Mesendoderm (in vitro differentiated cells): ENCODE results near the gene EYS.
A peak's percentile ranks its signal among the peaks of the same experiment; 100 is the strongest.

ENCODE experiments used
- DNase-seq: peaks from one replicate; pipeline ENCODE4 v3.0.0; 2013
- H2AK5ac ChIP-seq: 2 replicates; pipeline ENCODE4 v1.6.1; 2013; ENCODE audit warnings: low read length, inconsistent platforms
- H2BK120ac ChIP-seq: 2 replicates; pipeline ENCODE4 v1.6.1; 2013; ENCODE audit warnings: low read depth, mild to moderate bottlenecking, low read length, moderate library complexity, mixed read lengths
- H2BK15ac ChIP-seq: replicated peaks from 2 replicates; pipeline ENCODE4 v1.6.1; 2013; ENCODE audit warnings: low read depth, mild to moderate bottlenecking, moderate library complexity
- H2BK5ac ChIP-seq: 2 replicates; pipeline ENCODE4 v1.6.1; 2013; ENCODE audit warnings: low read length, inconsistent platforms
- H3K18ac ChIP-seq: 2 replicates; pipeline ENCODE4 v1.6.1; 2013; ENCODE audit warnings: mild to moderate bottlenecking, low read length, mixed read lengths
- H3K23ac ChIP-seq: one replicate; pipeline ENCODE4 v1.6.1; 2013; ENCODE audit warnings: low read length
- H3K27ac ChIP-seq: 2 replicates; pipeline ENCODE4 v1.5.1; 2013; ENCODE audit warnings: low read depth, mild to moderate bottlenecking, inconsistent platforms, low read length, moderate library complexity
- H3K27me3 ChIP-seq: 2 replicates; pipeline ENCODE4 v1.6.1; 2013; ENCODE audit warnings: low read length, control low read depth, mild to moderate bottlenecking, inconsistent platforms; ENCODE audit not compliant: insufficient read depth, poor library complexity
- H3K36me3 ChIP-seq: 2 replicates; pipeline ENCODE4 v1.6.1; 2013; ENCODE audit warnings: low read length, inconsistent platforms; ENCODE audit not compliant: control insufficient read depth, insufficient read depth
- H3K4ac ChIP-seq: one replicate; pipeline ENCODE4 v1.6.1; 2013; ENCODE audit warnings: low read depth, mild to moderate bottlenecking, low read length, moderate library complexity
- H3K4me1 ChIP-seq: 2 replicates; pipeline ENCODE4 v1.6.1; 2013; ENCODE audit warnings: low read depth, low read length, inconsistent platforms; ENCODE audit not compliant: control insufficient read depth
- H3K4me2 ChIP-seq: 2 replicates; pipeline ENCODE4 v1.6.1; 2013; ENCODE audit warnings: low read length
- H3K4me3 ChIP-seq: 2 replicates; pipeline ENCODE4 v1.5.1; 2013; ENCODE audit warnings: mild to moderate bottlenecking, low read length
- H3K56ac ChIP-seq: one replicate; pipeline ENCODE4 v1.6.1; 2013; ENCODE audit warnings: low read length
- H3K79me1 ChIP-seq: 2 replicates; pipeline ENCODE4 v1.6.1; 2013; ENCODE audit warnings: low read length, inconsistent platforms
- H3K79me2 ChIP-seq: 2 replicates; pipeline ENCODE4 v1.6.1; 2013; ENCODE audit warnings: mild to moderate bottlenecking, low read length; ENCODE audit not compliant: control insufficient read depth, insufficient read depth
- H3K9ac ChIP-seq: 2 replicates; pipeline ENCODE4 v1.6.1; 2013; ENCODE audit warnings: low read length, inconsistent platforms
- H4K5ac ChIP-seq: one replicate; pipeline ENCODE4 v1.6.1; 2013; ENCODE audit warnings: low read length
- H4K8ac ChIP-seq: one replicate; pipeline ENCODE4 v1.6.1; 2013; ENCODE audit warnings: low read depth, mild to moderate bottlenecking, control low read depth, low read length, moderate library complexity
- WGBS: extraction: QIAGEN DNeasy Blood & Tissue Kit; methylation state at CpG from one replicate; pipeline ENCODE4 v1.1.7; 2013; ENCODE audit warnings: low lambda C conversion rate, missing lambda C conversion rate; ENCODE audit not compliant: insufficient coverage; ENCODE audit errors: extremely low coverage; 5-methylcytosine and 5-hydroxymethylcytosine counted together

EYS gene

DNA sequence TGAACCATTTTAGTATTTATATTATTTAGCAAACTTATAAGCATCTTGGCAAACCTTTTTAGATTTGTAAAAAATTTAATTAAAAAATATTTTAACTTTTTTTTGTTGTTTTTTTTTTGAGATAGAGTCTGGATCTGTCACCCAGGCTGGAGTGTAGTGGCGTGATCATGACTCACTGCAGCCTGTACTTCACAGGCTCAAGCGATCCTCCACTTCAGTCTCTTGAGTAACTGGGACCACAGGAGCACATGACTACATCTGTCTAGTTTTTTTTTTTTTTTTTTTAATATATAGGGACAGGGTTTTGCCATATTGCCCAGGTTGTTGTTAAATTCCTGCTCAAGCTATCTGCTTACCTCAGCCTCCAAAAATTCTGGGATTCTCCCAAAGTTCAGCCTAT lies 161.1 kb downstream of the EYS start:
- Histone ChIP-seq H3K27me3 (no peaks in the 10 kb centered on the region), H3K23ac (no peak overlapping the region), H2BK15ac (no peak overlapping the region), H3K56ac (no peak overlapping the region), H2AK5ac (no peak overlapping the region), H3K18ac (no peak overlapping the region), H3K79me2 (no peaks in the 10 kb centered on the region), H3K36me3 (no peaks in the 10 kb centered on the region), H3K4me3 (no peak overlapping the region), H3K27ac (no peak overlapping the region), H3K9ac (no peak overlapping the region), H4K5ac (no peak overlapping the region), H3K4me2 (no peak overlapping the region), H2BK120ac (no peak overlapping the region), H3K4ac (no peak overlapping the region), H3K4me1 (peaks cover 10% of the 10 kb centered on the region), H3K79me1 (no peaks in the 10 kb centered on the region), H2BK5ac (no peak overlapping the region), H4K8ac (no peak overlapping the region)
- no CpG with 5 or more reads among the region's 2 CpGs for WGBS
- no peak for DNase-seq

- peak; percentile 83 for DNase-seq
- H3K9ac ChIP-seq = no peak overlapping the region
- no peak overlapping the region for H3K4ac ChIP-seq
- no peak overlapping the region for H4K5ac ChIP-seq
- no peak overlapping the region for H3K18ac ChIP-seq
- H4K8ac ChIP-seq = no peak overlapping the region
- no peak overlapping the region for H3K4me3 ChIP-seq
- no peaks in the 10 kb centered on the region for H3K36me3 ChIP-seq
- no peak overlapping the region for H2BK5ac ChIP-seq
- no peak overlapping the region for H3K27ac ChIP-seq
- H3K4me1 ChIP-seq = no peaks in the 10 kb centered on the region
- no peak overlapping the region for H2BK120ac ChIP-seq
- H3K56ac ChIP-seq = no peak overlapping the region
- WGBS = no CpG with 5 or more reads among the region's 1 CpG
- no peak overlapping the region for H3K4me2 ChIP-seq
- H3K79me2 ChIP-seq = no peaks in the 10 kb centered on the region
- no peak overlapping the region for H3K23ac ChIP-seq
- no peak overlapping the region for H2AK5ac ChIP-seq
- H3K27me3 ChIP-seq = no peaks in the 10 kb centered on the region
- H3K79me1 ChIP-seq = no peaks in the 10 kb centered on the region
- no peak overlapping the region for H2BK15ac ChIP-seq
Measured at GRCh38 chr6:65538644-65539043, 168.4 kb downstream of the EYS start.

DNA sequence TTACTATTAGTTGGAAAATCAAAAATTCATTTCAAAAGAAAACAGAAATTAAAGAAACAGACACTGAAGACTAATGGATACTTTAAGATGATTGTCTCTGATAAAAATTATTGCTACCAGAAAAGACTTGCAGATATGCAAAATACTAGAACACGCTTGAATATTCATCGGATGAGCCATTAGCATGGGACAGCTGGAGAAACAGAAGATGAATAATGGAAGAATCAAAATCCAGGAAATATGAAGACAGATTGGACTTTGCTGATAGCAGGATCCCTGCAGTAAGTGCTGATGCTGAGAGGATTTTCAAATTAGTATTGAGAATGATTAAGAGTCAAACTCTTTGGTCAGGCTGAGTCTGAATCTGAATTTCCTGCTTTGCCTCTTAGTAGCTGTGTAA lies 169.4 kb downstream of the EYS start:
- H3K18ac ChIP-seq = no peak overlapping the region
- no peak overlapping the region for H3K4ac ChIP-seq
- no peaks in the 10 kb centered on the region for H3K79me2 ChIP-seq
- H3K4me1 ChIP-seq = no peaks in the 10 kb centered on the region
- no peaks in the 10 kb centered on the region for H3K36me3 ChIP-seq
- H3K9ac ChIP-seq = no peak overlapping the region
- H3K56ac ChIP-seq = no peak overlapping the region
- no peak overlapping the region for H4K8ac ChIP-seq
- no peak overlapping the region for H2BK5ac ChIP-seq
- H4K5ac ChIP-seq = no peak overlapping the region
- no CpG with 5 or more reads among the region's 2 CpGs for WGBS
- no peaks in the 10 kb centered on the region for H3K27me3 ChIP-seq
- no peaks in the 10 kb centered on the region for H3K79me1 ChIP-seq
- H3K4me2 ChIP-seq = no peak overlapping the region
- no peak overlapping the region for H3K23ac ChIP-seq
- H2AK5ac ChIP-seq = no peak overlapping the region
- H2BK15ac ChIP-seq = no peak overlapping the region
- DNase-seq = no peak
- no peak overlapping the region for H3K27ac ChIP-seq
- no peak overlapping the region for H2BK120ac ChIP-seq
- no peak overlapping the region for H3K4me3 ChIP-seq

GRCh38 chr6:65531533-65531932 lies 175.5 kb downstream of the EYS start:
- Histone ChIP-seq H3K23ac (no peak overlapping the region), H2BK15ac (no peak overlapping the region), H3K4me3 (no peak overlapping the region), H3K36me3 (no peaks in the 10 kb centered on the region), H4K8ac (no peak overlapping the region), H3K4me1 (no peaks in the 10 kb centered on the region), H3K56ac (no peak overlapping the region), H3K18ac (no peak overlapping the region), H2AK5ac (no peak overlapping the region), H3K27me3 (no peaks in the 10 kb centered on the region), H3K27ac (no peak overlapping the region), H3K4ac (no peak overlapping the region), H3K79me1 (no peaks in the 10 kb centered on the region), H2BK120ac (no peak overlapping the region), H3K79me2 (no peaks in the 10 kb centered on the region), H3K4me2 (no peak overlapping the region), H2BK5ac (no peak overlapping the region), H4K5ac (no peak overlapping the region), H3K9ac (no peak overlapping the region)
- WGBS = no CpG with 5 or more reads among the region's 3 CpGs
- no peak for DNase-seq

DNA sequence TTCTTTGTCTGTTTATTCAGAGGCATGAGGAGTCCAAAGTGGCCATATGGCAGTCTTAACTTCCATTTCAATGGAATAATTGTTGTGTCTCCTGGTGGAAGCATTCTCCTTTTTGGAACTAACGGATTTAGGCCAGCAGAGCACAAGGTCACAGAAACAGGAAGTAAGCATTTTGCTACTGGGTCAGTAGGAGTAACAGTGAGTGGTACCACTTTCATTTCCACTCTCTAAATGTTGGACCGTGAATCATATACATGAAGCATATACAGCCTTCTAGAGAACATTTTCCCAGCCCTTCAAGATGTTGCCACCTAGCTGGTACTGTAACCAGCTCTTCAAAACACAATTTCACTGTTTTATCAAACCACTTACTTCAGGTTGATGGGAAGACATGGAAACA lies 182.8 kb downstream of the EYS start:
- WGBS = no CpG with 5 or more reads among the region's 2 CpGs
- H3K9ac ChIP-seq = no peak overlapping the region

DNA sequence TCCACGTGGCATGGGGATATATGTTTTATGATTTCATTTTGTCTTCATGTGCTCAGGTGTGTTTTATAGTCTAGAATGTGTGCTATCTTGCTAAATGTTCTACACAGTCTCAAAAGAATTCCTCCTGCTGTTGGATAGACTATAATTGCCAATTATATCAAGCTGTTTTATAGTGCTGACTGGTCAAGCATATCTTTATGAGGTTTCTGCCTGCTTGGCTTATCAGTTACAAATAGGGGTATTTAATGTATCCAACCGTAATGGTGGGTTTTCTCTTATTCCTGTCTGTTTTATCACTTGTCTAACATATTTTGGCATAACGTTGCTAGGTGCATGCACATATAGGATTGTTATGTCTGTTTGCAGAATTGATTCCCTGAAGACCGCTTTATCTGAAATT lies 201.3 kb downstream of the EYS start:
- Histone ChIP-seq H3K79me2 (no peaks in the 10 kb centered on the region), H3K27me3 (no peaks in the 10 kb centered on the region), H2BK15ac (no peak overlapping the region), H3K36me3 (no peaks in the 10 kb centered on the region), H3K4me1 (no peaks in the 10 kb centered on the region), H3K9ac (no peak overlapping the region), H3K18ac (no peak overlapping the region), H3K4ac (no peak overlapping the region), H3K4me2 (no peak overlapping the region), H3K4me3 (no peak overlapping the region), H3K56ac (no peak overlapping the region), H2BK5ac (no peak overlapping the region), H3K79me1 (no peaks in the 10 kb centered on the region), H3K23ac (no peak overlapping the region), H4K8ac (no peak overlapping the region), H2AK5ac (no peak overlapping the region), H2BK120ac (no peak overlapping the region), H3K27ac (no peak overlapping the region), H4K5ac (no peak overlapping the region)
- no peak for DNase-seq
- WGBS = no CpG with 5 or more reads among the region's 4 CpGs

More for the DNA sequence above, 182.8 kb downstream of the EYS start:
- H3K4ac ChIP-seq = no peak overlapping the region
- no peak overlapping the region for H2BK15ac ChIP-seq
- no peaks in the 10 kb centered on the region for H3K79me1 ChIP-seq
- H3K27ac ChIP-seq = no peak overlapping the region
- H4K5ac ChIP-seq = no peak overlapping the region
- H3K4me3 ChIP-seq = no peak overlapping the region
- no peak overlapping the region for H3K4me2 ChIP-seq
- H3K27me3 ChIP-seq = no peaks in the 10 kb centered on the region
- no peak overlapping the region for H2AK5ac ChIP-seq
- no peak overlapping the region for H3K56ac ChIP-seq
- DNase-seq = no peak
- no peaks in the 10 kb centered on the region for H3K36me3 ChIP-seq
- H4K8ac ChIP-seq = no peak overlapping the region
- no peaks in the 10 kb centered on the region for H3K4me1 ChIP-seq
- no peak overlapping the region for H2BK120ac ChIP-seq
- no peaks in the 10 kb centered on the region for H3K79me2 ChIP-seq
- H3K23ac ChIP-seq = no peak overlapping the region
- no peak overlapping the region for H2BK5ac ChIP-seq
- H3K18ac ChIP-seq = no peak overlapping the region
